Neural progenitor cell (in vitro differentiated cells): ENCODE measurements around the gene RFX1. TPM values are rescaled to one million over a fixed set of nuclear protein-coding genes. Genes with fewer than 3 reads are reported as not detected.
"Not testable (repeated sequence)": the region's sequence is repeated elsewhere in the genome, so short reads cannot be mapped to it uniquely, and the experiment has no call there.

Source experiments
- DNase-seq: peaks from one replicate; pipeline ENCODE4 v3.0.0-alpha.2; 2016; ENCODE audit warnings: low spot score
- H2AFZ ChIP-seq: fragments of 200-600 bp; sonication (generic); replicated peaks from 2 replicates; pipeline ENCODE4 v1.6.1; 2016; ENCODE audit warnings: antibody characterized with exemption
- H3F3A ChIP-seq: fragments of 200-600 bp; sonication (generic); 2 replicates; pipeline ENCODE4 v1.6.1; 2016; ENCODE audit warnings: antibody characterized with exemption, low read depth
- H3K27ac ChIP-seq: fragments of 200-600 bp; sonication (generic); 2 replicates; pipeline ENCODE4 v1.5.1; 2016; ENCODE audit warnings: mild to moderate bottlenecking
- H3K27me3 ChIP-seq: fragments of 200-600 bp; sonication (generic); 2 replicates; pipeline ENCODE4 v1.6.1; 2016; ENCODE audit warnings: mild to moderate bottlenecking, moderate library complexity
- H3K36me3 ChIP-seq: fragments of 200-600 bp; sonication (generic); 2 replicates; pipeline ENCODE4 v1.5.1; 2016
- H3K4me1 ChIP-seq: fragments of 200-600 bp; sonication (generic); 2 replicates; pipeline ENCODE4 v1.6.1; 2016; ENCODE audit warnings: mixed run types
- H3K4me2 ChIP-seq: fragments of 200-600 bp; sonication (generic); 2 replicates; pipeline ENCODE4 v1.6.1; 2016
- H3K4me3 ChIP-seq: fragments of 200-600 bp; sonication (generic); 2 replicates; pipeline ENCODE4 v1.5.1; 2016
- H3K79me2 ChIP-seq: fragments of 200-600 bp; sonication (generic); 2 replicates; pipeline ENCODE4 v1.6.1; 2016; ENCODE audit warnings: low read depth
- H3K9ac ChIP-seq: fragments of 200-600 bp; sonication (generic); 2 replicates; pipeline ENCODE4 v1.6.1; 2016
- H3K9me3 ChIP-seq: fragments of 200-600 bp; sonication (generic); 2 replicates; pipeline ENCODE4 v1.5.1; 2016; ENCODE audit warnings: low read depth
- H4K20me1 ChIP-seq: fragments of 200-600 bp; sonication (generic); 2 replicates; pipeline ENCODE4 v1.6.1; 2016; ENCODE audit warnings: low read depth
- H3K27ac Mint-ChIP-seq: 3 replicates; pipeline ENCODE4 v1.8.0; 2021; ENCODE audit warnings: mixed read lengths
- H3K27me3 Mint-ChIP-seq: 2 replicates; pipeline ENCODE4 v1.8.0; 2022; ENCODE audit warnings: low read depth, mild to moderate bottlenecking, inconsistent platforms, moderate library complexity, mixed read lengths; ENCODE audit not compliant: insufficient read depth
- H3K36me3 Mint-ChIP-seq: 3 replicates; pipeline ENCODE4 v1.8.0; 2021; ENCODE audit warnings: mixed read lengths
- H3K4me1 Mint-ChIP-seq: 3 replicates; pipeline ENCODE4 v1.8.0; 2021; ENCODE audit warnings: mixed read lengths
- H3K4me3 Mint-ChIP-seq: 3 replicates; pipeline ENCODE4 v1.8.0; 2021; ENCODE audit warnings: mild to moderate bottlenecking, moderate library complexity, mixed read lengths
- H3K9me3 Mint-ChIP-seq: 3 replicates; pipeline ENCODE4 v1.8.0; 2020; ENCODE audit warnings: mixed read lengths
- CTCF ChIP-seq: fragments of 200-600 bp; sonication (generic); IDR thresholded peaks from 2 replicates; pipeline ENCODE4 v1.5.1; 2017; ENCODE audit warnings: antibody characterized with exemption, mild to moderate bottlenecking
- EZH2 ChIP-seq: fragments of 200-600 bp; sonication (generic); IDR thresholded peaks from 2 replicates; pipeline ENCODE4 v1.6.1; 2017; ENCODE audit warnings: antibody characterized with exemption, mild to moderate bottlenecking, moderate library complexity
- EZH2phosphoT487 ChIP-seq: fragments of 200-600 bp; sonication (generic); IDR thresholded peaks from 2 replicates; pipeline ENCODE4 v1.6.1; 2017; ENCODE audit warnings: antibody characterized with exemption
- total RNA-seq: library from RNA; depleted of rRNA; stranded (reverse); fragments of >200 nt; gene quantifications from 2 replicates; pipeline ENCODE4 v1.2.3, GENCODE V29; 2015; ENCODE audit warnings: low replicate concordance

The RFX1 gene
- total RNA-seq, 1 donor from 2014 or later: 1.0 TPM

GRCh38 chr19:14048443-14049153, 42.5 kb upstream of the RFX1 start:
- H3K79me2 ChIP-seq: no peaks in the 10 kb centered on the region
- no peaks in the 10 kb centered on the region for H3F3A ChIP-seq
- Mint-ChIP-seq H3K9me3 (no peaks in the 10 kb centered on the region), H3K27ac (no peak overlapping the region), H3K36me3 (no peaks in the 10 kb centered on the region), H3K4me1 (no peaks in the 10 kb centered on the region), H3K4me3 (no peak overlapping the region), H3K27me3 (peaks cover 9% of the 10 kb centered on the region)
- H3K4me2 ChIP-seq: no peak overlapping the region
- no peak overlapping the region for H3K4me3 ChIP-seq
- no peaks in the 10 kb centered on the region for H4K20me1 ChIP-seq
- no peaks in the 10 kb centered on the region for H3K4me1 ChIP-seq
- H3K9me3 ChIP-seq: no peaks in the 10 kb centered on the region
- H2AFZ ChIP-seq: no peak overlapping the region
- H3K27me3 ChIP-seq: no peaks in the 10 kb centered on the region
- no peak overlapping the region for H3K27ac ChIP-seq
- no peaks in the 10 kb centered on the region for H3K36me3 ChIP-seq
- DNase-seq: peak; percentile 56
- no peak for TF ChIP-seq EZH2
- peak; percentile 73 for TF ChIP-seq CTCF
- H3K9ac ChIP-seq: no peak overlapping the region

GRCh38 chr19:14047866-14048265, 41.7 kb upstream of the RFX1 start:
- H3K79me2 ChIP-seq, H3K4me3 Mint-ChIP-seq, H3K27me3 Mint-ChIP-seq: not testable (repeated sequence)

GRCh38 chr19:14042659-14043608, 36.8 kb upstream of the RFX1 start:
- H3K27me3 ChIP-seq, H3K79me2 ChIP-seq, H3K36me3 Mint-ChIP-seq, H3K9me3 ChIP-seq, H3K9me3 Mint-ChIP-seq, H3K36me3 ChIP-seq, H3K4me1 ChIP-seq, H3K4me3 ChIP-seq, H4K20me1 ChIP-seq, H3F3A ChIP-seq, H3K4me3 Mint-ChIP-seq, H3K9ac ChIP-seq, H3K27ac ChIP-seq, H3K4me1 Mint-ChIP-seq, H3K4me2 ChIP-seq, H3K27me3 Mint-ChIP-seq: not testable (repeated sequence)
- H2AFZ ChIP-seq: peak overlapping the region; percentile 84
- peak overlapping the region; percentile 81 for H3K27ac Mint-ChIP-seq
- TF ChIP-seq CTCF: peak; percentile 72
- DNase-seq: peak; percentile 81

More at GRCh38 chr19:14047866-14048265, 41.7 kb upstream of the RFX1 start:
- H3F3A ChIP-seq, H3K36me3 ChIP-seq, H3K4me3 ChIP-seq, H4K20me1 ChIP-seq, H3K36me3 Mint-ChIP-seq, H3K9ac ChIP-seq, H2AFZ ChIP-seq, H3K27me3 ChIP-seq, H3K27ac Mint-ChIP-seq, H3K9me3 Mint-ChIP-seq, DNase-seq, H3K4me2 ChIP-seq, H3K9me3 ChIP-seq, H3K4me1 ChIP-seq, H3K4me1 Mint-ChIP-seq, H3K27ac ChIP-seq: not testable (repeated sequence)

- no peak for TF ChIP-seq EZH2phosphoT487
- TF ChIP-seq CTCF: no peak
- H3K9ac ChIP-seq: no peak overlapping the region
- Mint-ChIP-seq H3K36me3 (no peaks in the 10 kb centered on the region), H3K4me1 (peaks cover 6% of the 10 kb centered on the region), H3K9me3 (no peaks in the 10 kb centered on the region), H3K27me3 (peaks cover 2% of the 10 kb centered on the region), H3K27ac (no peak overlapping the region), H3K4me3 (no peak overlapping the region)
- no peaks in the 10 kb centered on the region for H4K20me1 ChIP-seq
- no peak overlapping the region for H3K4me3 ChIP-seq
- H3F3A ChIP-seq: no peaks in the 10 kb centered on the region
- H3K9me3 ChIP-seq: no peaks in the 10 kb centered on the region
- no peak overlapping the region for H3K4me2 ChIP-seq
- DNase-seq: no peak
- H3K79me2 ChIP-seq: no peaks in the 10 kb centered on the region
- no peaks in the 10 kb centered on the region for H3K27me3 ChIP-seq
- H3K27ac ChIP-seq: no peak overlapping the region
- no peaks in the 10 kb centered on the region for H3K4me1 ChIP-seq
- no peak overlapping the region for H2AFZ ChIP-seq
- H3K36me3 ChIP-seq: no peaks in the 10 kb centered on the region
Measured at GRCh38 chr19:14039181-14039580, 33.1 kb upstream of the RFX1 start.
